Suprapubic skin (tissue), 4 donors: ENCODE data around the gene ASH1L.

Experiments used
- CTCF ChIP-seq, 2 donors: fragments of 200-600 bp in 1 of 2; fragments of 450-650 bp in 1 of 2; sonication (generic) in 1 of 2; IDR thresholded peaks; one replicate each; pipeline ENCODE4 v1.5.1; 2016 to 2019; ENCODE audit warnings: antibody characterized with exemption in 2 of 2, mild to moderate bottlenecking in 1 of 2, moderate library complexity in 1 of 2
- POLR2A ChIP-seq, 2 donors: fragments of 450-650 bp; IDR thresholded peaks; one replicate each; pipeline ENCODE4 v1.6.1; 2017; ENCODE audit warnings: antibody characterized with exemption in 2 of 2, mild to moderate bottlenecking in 2 of 2, moderate library complexity in 2 of 2
- POLR2AphosphoS5 ChIP-seq, 3 donors: sonication (generic); formaldehyde crosslinking; IDR thresholded peaks; one replicate each; pipeline ENCODE4 v1.6.1; 2017; ENCODE audit warnings: antibody characterized with exemption in 3 of 3

DNA sequence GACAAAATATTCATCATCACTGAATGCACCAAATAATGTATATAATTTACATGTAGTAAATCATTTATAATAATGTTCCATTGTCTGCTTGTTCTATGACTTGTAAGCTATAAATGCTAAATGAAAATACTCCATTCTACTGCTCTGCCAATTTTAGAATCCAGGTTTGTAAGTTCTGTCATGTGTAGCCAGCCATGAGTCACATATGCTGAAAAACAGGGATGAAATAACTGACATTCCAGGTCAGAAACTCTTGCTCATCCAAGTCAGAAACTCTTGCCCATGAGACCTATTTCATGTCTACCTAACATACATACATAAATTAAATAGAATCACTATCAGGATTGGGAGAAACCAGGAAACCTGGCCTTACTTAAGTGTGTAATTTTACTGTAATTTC lies 95.6 kb downstream of the ASH1L start:
- TF ChIP-seq POLR2A (IDR thresholded peaks at IDR 0.05) (no peak), CTCF (IDR thresholded peaks at IDR 0.05) (no peak), POLR2AphosphoS5 (IDR thresholded peaks at IDR 0.05) (no peak)
